GM12891 (cell line): ENCODE measurements around the gene ROBO1.

ENCODE experiments used
- DNase-seq: peaks from one replicate; pipeline ENCODE4 v3.0.0; 2011; ENCODE audit warnings: low spot score; ENCODE audit not compliant: insufficient read length
- FAIRE-seq: peaks from 2 replicates; lab custom pipeline; 2011; peaks lifted over from hg19 to GRCh38; lab: Jason Lieb, UNC
- PAX5 ChIP-seq: IDR thresholded peaks from 2 replicates; pipeline ENCODE4 v1.6.1; 2011; ENCODE audit warnings: low read length, moderate library complexity, mild to moderate bottlenecking; ENCODE audit not compliant: insufficient read depth, severe bottlenecking
- POLR2A ChIP-seq: IDR thresholded peaks from 2 replicates; pipeline ENCODE4 v1.6.1; 2011; ENCODE audit warnings: low read depth, low read length, control low read depth
- POLR2AphosphoS5 ChIP-seq: IDR thresholded peaks from 2 replicates; pipeline ENCODE4 v1.6.1; 2011; ENCODE audit warnings: low read depth, low read length, control low read depth
- POU2F2 ChIP-seq: IDR thresholded peaks from 2 replicates; pipeline ENCODE4 v1.6.1; 2011; ENCODE audit warnings: low read depth, mild to moderate bottlenecking, control low read depth, low read length, moderate library complexity
- SPI1 ChIP-seq: IDR thresholded peaks from 2 replicates; pipeline ENCODE4 v1.6.1; 2011; ENCODE audit warnings: low read depth, low read length, control low read depth
- TAF1 ChIP-seq: IDR thresholded peaks from 2 replicates; pipeline ENCODE4 v1.6.1; 2011; ENCODE audit warnings: low read depth, low read length, control low read depth

ROBO1 gene

DNA sequence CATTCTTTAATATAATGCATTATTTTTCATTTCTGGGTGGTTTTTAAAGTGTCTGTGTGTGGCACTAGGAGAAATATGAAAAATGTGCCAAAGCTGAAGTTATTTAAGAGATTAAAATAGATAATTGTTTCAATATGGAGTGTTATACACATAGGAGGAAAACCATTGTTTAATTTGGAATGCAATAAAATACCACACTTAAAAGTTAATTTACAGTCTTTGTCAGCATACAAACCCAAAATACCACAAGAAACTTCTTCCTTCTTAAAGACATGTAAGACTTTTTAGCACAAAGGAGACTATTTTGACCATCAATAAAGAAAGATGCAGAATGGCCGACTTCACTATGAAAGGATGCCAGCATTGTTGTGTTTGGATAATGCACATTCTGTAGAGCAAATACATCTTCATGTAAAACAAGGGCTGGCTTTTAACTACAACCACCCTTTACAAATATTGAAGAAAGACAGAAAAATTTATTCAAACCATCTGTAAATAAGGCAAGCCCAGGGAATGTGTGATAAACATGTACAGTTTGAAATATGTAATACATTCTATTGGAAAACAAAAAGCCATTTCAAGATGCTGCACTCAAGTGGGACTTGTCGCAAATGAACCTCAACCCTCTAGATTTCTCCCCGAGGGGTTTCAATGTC lies 1146.6 kb downstream of the ROBO1 start:
- TF ChIP-seq POU2F2 = no peak
- TF ChIP-seq SPI1 = no peak
- no peak for TF ChIP-seq POLR2A
- TF ChIP-seq TAF1 = no peak
- TF ChIP-seq POLR2AphosphoS5 = no peak
- TF ChIP-seq PAX5 = no peak
- DNase-seq = no peak
- FAIRE-seq = no peak

DNA sequence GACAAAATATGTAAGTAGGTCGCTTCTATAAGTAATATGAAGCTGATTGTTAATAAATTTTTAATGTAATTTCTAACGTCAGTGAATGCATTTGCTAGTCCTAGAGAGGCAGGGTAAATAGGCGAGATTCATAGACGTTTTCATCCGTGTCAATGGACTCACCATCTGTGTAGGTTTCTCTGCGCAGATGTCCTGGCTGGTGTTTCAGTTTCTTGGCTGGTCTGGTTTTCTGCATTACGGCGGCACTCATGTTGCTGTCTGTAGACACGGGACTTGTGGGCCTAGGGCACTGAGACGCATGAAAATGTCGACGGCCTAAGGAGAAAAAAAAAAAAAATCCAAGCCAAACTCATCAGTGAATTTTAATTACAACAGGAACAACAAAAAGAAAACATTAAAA lies 1153.3 kb downstream of the ROBO1 start:
- FAIRE-seq (no peak), DNase-seq (no peak)
- TF ChIP-seq POLR2AphosphoS5 = no peak
- no peak for TF ChIP-seq POLR2A
- no peak for TF ChIP-seq SPI1
- TF ChIP-seq POU2F2 = no peak
- no peak for TF ChIP-seq PAX5
- no peak for TF ChIP-seq TAF1

DNA sequence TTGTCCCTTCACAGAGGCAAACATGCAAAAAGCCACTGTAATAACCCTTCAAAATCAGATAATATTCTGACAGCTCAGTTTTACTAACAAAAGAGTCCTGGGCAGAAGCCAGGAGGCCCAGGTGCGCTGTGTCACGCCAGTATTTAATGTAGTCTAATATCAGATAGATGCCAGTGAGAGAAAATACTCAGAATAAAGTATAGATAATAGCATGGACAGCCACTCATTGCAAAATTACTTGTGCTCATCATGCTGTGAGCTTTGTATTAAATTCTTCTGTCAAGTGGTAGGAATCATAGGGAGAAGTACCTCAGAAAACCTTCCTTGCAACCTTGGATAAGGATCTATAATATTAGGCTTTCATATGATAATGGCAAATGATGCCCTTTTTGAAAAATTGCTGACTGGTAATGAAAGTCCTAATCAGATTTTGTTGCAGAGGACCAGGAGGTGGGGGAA lies 1154.3 kb downstream of the ROBO1 start:
- DNase-seq (no peak), FAIRE-seq (no peak)
- TF ChIP-seq POLR2A (no peak), SPI1 (no peak), TAF1 (no peak), POLR2AphosphoS5 (no peak), PAX5 (no peak), POU2F2 (no peak)

GRCh38 chr3:78611278-78611677 lies 1156.5 kb downstream of the ROBO1 start:
- TF ChIP-seq SPI1 (no peak), PAX5 (no peak), TAF1 (no peak), POLR2AphosphoS5 (no peak), POU2F2 (no peak), POLR2A (no peak)
- FAIRE-seq (no peak), DNase-seq (no peak)

GRCh38 chr3:78610462-78611125 lies 1157.2 kb downstream of the ROBO1 start:
- DNase-seq (no peak), FAIRE-seq (no peak)
- TF ChIP-seq SPI1 (no peak), POLR2A (no peak)

DNA sequence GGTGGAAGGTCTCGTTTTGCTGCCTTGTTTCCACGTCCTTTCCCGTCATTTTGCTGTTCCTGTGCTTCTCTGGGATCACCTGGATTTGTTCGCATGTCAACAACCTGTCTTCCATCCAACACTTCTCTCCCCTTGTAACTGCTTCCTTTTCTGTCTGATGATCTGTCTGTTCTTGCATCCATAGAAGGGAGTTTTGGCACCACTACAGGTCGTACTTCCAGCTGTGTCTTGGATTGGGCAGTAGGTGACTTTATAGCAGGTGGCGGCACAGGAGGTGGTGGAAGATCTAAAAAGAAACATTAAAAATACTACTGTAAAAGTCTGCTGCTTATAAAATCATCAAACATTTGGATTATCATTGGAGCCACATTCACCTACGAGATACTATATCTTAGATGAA lies 1161.0 kb downstream of the ROBO1 start:
- no peak for FAIRE-seq
- TF ChIP-seq SPI1 (no peak), PAX5 (no peak), POLR2A (no peak), TAF1 (no peak), POU2F2 (no peak), POLR2AphosphoS5 (no peak)
- DNase-seq = no peak

- FAIRE-seq = no peak
- DNase-seq = no peak
- TF ChIP-seq PAX5 (no peak), POLR2A (no peak), TAF1 (no peak), POLR2AphosphoS5 (no peak), POU2F2 (no peak), SPI1 (no peak)
Observed at GRCh38 chr3:78605178-78605577, 1162.6 kb downstream of the ROBO1 start.

DNA sequence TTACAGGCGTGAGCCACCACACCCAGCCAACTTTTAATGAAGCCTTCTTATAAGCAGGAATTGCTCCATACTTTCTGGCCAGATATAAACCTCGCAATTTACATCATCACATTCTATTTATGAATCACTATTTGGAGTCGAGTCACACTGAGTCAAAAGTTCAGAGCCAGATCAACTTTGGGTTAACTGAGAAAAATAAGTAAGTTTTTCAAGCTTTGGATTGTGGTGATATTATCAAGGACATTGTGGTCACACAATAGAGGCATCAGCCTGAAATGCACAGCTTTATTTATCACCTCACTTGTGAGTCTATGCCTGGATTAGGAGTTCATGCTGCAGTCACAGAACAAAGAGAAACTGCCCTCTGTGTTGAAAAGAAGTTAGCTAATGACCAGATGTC lies 1163.5 kb downstream of the ROBO1 start:
- FAIRE-seq = no peak
- DNase-seq = no peak
- TF ChIP-seq PAX5 (no peak), POLR2A (no peak), POU2F2 (no peak), SPI1 (no peak), POLR2AphosphoS5 (no peak), TAF1 (no peak)

GRCh38 chr3:78601249-78601648 lies 1166.5 kb downstream of the ROBO1 start:
- FAIRE-seq = no peak
- TF ChIP-seq POU2F2 (no peak), POLR2A (no peak), PAX5 (no peak), POLR2AphosphoS5 (no peak), TAF1 (no peak), SPI1 (no peak)
- DNase-seq = no peak
